H54 (cell line): ENCODE results near the gene MYO16.

Experiments used
- DNase-seq: peaks from one replicate; pipeline ENCODE4 v3.0.0; 2011; ENCODE audit warnings: low spot score, mixed read lengths; ENCODE audit not compliant: insufficient read length
- FAIRE-seq: peaks from 3 replicates; lab custom pipeline; 2011; peaks lifted over from hg19 to GRCh38; lab: Jason Lieb, UNC
- POLR2A ChIP-seq: IDR thresholded peaks from 2 replicates; pipeline ENCODE4 v1.6.1; 2011; ENCODE audit warnings: low read depth, mild to moderate bottlenecking, low read length

Gene MYO16

DNA sequence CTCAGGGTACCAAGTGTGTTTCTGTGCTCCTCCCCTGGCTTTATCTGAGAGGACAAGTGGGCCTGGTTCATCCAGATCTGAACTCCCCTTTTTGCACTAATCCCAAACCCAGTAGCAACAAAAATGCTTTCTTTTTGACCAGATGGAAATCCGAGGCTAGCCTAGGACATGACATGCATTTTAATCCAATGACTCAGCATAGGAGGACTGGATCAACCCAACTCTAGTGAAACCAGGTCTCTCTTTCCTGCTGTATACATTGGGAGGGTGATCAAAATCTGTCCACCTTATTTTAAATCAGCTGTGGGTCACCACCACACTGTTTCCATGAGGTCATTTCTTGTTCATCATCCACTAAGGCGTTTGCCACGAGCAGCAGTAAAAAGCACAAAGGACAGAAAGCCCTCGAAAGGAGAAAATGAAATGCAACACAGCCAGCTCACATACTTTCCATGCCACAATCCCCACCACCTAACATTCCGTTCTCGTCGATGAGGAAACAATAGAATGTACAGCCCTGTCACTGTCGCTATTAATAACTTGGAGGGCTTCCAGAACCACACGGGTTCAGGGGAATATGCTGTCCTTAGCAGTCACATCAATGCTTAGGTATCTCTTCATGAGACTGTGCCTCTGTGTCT lies 614.0 kb downstream of the MYO16 start:
- no peak for TF ChIP-seq POLR2A
- FAIRE-seq = peak; percentile 100
- DNase-seq = peak; percentile 62

DNA sequence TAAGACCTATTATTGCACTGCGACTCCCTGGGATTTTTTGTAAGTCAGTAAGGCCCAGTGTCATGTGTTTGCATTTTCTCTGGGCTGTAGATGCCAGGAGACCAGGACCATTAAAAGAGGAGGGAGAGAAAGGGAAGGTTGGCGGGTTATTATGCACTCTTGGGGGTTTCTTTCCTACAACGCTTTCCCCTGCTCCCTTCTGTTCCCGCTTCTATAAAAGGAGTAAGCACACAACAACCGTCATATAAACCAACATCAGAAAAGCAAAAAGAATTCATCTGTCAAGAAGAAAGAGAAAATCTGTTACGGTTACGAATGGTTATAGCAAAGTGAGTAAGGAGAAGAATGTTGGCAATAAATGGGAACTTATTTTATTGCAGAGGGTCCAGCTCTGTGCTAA lies 615.2 kb downstream of the MYO16 start:
- no peak for FAIRE-seq
- no peak for DNase-seq

GRCh38 chr13:109246001-109246400 lies 616.6 kb downstream of the MYO16 start:
- TF ChIP-seq POLR2A = no peak
- FAIRE-seq = no peak
- no peak for DNase-seq

More for the DNA sequence above, 615.2 kb downstream of the MYO16 start:
- TF ChIP-seq POLR2A = no peak

- DNase-seq = no peak
These were observed 620.5 kb downstream of the MYO16 start for GRCh38 chr13:109249780-109250528.

DNA sequence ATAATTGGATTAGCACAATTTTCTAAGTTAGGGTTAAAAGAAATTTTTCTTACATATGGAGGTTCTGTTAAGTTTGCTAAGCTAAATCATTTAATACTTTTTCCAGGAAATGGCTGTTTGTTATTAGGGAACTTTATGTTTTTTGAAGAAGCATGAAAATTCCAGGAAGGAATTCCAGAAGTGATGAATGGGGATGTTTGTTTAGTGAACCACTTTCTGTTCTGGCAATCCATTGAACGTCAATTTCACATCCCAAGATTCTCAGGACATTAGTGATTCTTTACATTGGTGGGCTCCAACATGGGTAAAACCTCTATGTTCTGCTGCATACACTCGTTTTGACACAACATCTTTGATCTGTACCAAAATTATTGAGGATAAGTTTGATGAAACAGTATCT lies 622.5 kb downstream of the MYO16 start:
- no peak for FAIRE-seq
- no peak for DNase-seq
- no peak for TF ChIP-seq POLR2A

More at GRCh38 chr13:109249780-109250528, 620.5 kb downstream of the MYO16 start:
- FAIRE-seq = peak; percentile 98
- no peak for TF ChIP-seq POLR2A

DNA sequence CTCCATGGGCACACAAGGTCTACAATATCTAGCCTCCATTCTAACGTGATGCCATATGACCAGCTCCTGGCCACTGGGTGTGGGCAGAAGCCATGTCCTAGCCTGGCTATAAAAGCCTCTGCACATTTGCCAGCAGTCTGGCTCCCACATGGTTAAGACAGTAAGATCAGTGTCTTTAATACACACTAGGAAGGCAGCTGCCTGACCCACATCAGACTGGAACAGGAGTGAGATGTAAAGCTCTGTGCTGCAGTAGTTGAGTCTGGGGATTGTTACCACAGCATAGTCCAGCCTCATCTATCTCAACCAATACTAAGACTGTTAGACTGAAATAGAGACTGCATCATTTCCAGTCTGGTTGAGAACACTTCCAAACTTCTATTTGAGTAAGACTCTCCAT lies 623.9 kb downstream of the MYO16 start:
- peak; percentile 98 for FAIRE-seq
- no peak for DNase-seq
- no peak for TF ChIP-seq POLR2A

DNA sequence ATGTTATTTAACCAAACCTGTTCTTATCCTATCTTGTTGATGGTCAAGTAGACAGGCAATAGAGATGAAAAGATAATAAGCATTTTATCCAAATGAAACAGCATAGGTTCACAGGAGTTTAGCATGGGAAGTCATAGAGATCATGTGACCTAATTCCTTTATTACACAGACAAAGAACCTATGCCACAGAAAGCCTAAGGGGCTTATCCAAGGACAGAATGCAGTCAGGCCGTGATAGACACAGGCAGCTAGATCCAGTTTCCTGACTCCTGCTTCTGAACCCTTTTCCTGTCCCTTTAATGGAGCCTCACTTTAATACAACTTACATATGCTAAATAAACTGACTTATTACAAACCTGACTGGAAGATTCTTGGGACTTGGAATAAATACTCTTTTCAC lies 624.9 kb downstream of the MYO16 start:
- FAIRE-seq = no peak
- no peak for TF ChIP-seq POLR2A
- no peak for DNase-seq

- no peak for TF ChIP-seq POLR2A
- no peak for FAIRE-seq
- DNase-seq = no peak
These were observed 625.9 kb downstream of the MYO16 start for GRCh38 chr13:109255141-109255856.

GRCh38 chr13:109256866-109257760 lies 627.7 kb downstream of the MYO16 start:
- DNase-seq (no peak), FAIRE-seq (peak; percentile 100)
- no peak for TF ChIP-seq POLR2A
